Hepatocyte (in vitro differentiated cells): ENCODE results near the gene MAD2L2. TPM values are rescaled to one million over a fixed set of nuclear protein-coding genes. Genes with fewer than 3 reads are reported as not detected.

ENCODE experiments used
- DNase-seq: peaks from one replicate; pipeline ENCODE4 v3.0.0-alpha.2; 2016; ENCODE audit warnings: low spot score
- H2AFZ ChIP-seq: fragments of 200-600 bp; sonication (generic); 2 replicates; pipeline ENCODE4 v1.6.0; 2016; ENCODE audit warnings: antibody characterized with exemption, mild to moderate bottlenecking
- H3K27ac ChIP-seq: fragments of 200-600 bp; sonication (generic); 2 replicates; pipeline ENCODE4 v1.5.1; 2016; ENCODE audit warnings: mild to moderate bottlenecking
- H3K27me3 ChIP-seq: fragments of 200-600 bp; sonication (generic); 2 replicates; pipeline ENCODE4 v1.6.1; 2016
- H3K36me3 ChIP-seq: fragments of 200-600 bp; sonication (generic); replicated peaks from 2 replicates; pipeline ENCODE4 v1.5.1; 2016; ENCODE audit warnings: low read depth; ENCODE audit not compliant: insufficient read depth
- H3K4me1 ChIP-seq: fragments of 200-600 bp; sonication (generic); 2 replicates; pipeline ENCODE4 v1.5.1; 2016; ENCODE audit warnings: mild to moderate bottlenecking, moderate library complexity; ENCODE audit not compliant: insufficient read depth
- H3K4me2 ChIP-seq: fragments of 200-600 bp; sonication (generic); 2 replicates; pipeline ENCODE4 v1.6.0; 2016
- H3K4me3 ChIP-seq: fragments of 200-600 bp; sonication (generic); 2 replicates; pipeline ENCODE4 v1.5.1; 2016; ENCODE audit warnings: mild to moderate bottlenecking
- H3K79me2 ChIP-seq: fragments of 200-600 bp; sonication (generic); 2 replicates; pipeline ENCODE4 v1.6.0; 2017; ENCODE audit warnings: mild to moderate bottlenecking
- H3K9me2 ChIP-seq: fragments of 200-600 bp; sonication (generic); replicated peaks from 2 replicates; pipeline ENCODE4 v1.6.0; 2017; ENCODE audit warnings: mild to moderate bottlenecking; ENCODE audit not compliant: insufficient read depth
- H3K9me3 ChIP-seq: fragments of 200-600 bp; sonication (generic); 2 replicates; pipeline ENCODE4 v1.5.1; 2016; ENCODE audit warnings: low read depth, mild to moderate bottlenecking
- H4K20me1 ChIP-seq: fragments of 200-600 bp; sonication (generic); 2 replicates; pipeline ENCODE4 v1.6.0; 2016; ENCODE audit warnings: mild to moderate bottlenecking; ENCODE audit not compliant: insufficient read depth, poor library complexity, severe bottlenecking
- CTCF ChIP-seq: fragments of 200-600 bp; sonication (generic); IDR thresholded peaks from 2 replicates; pipeline ENCODE4 v1.5.1; 2016; ENCODE audit warnings: antibody characterized with exemption, mild to moderate bottlenecking; ENCODE audit not compliant: poor library complexity
- EZH2 ChIP-seq: fragments of 200-600 bp; sonication (generic); IDR thresholded peaks from 2 replicates; pipeline ENCODE4 v1.6.1; 2016; ENCODE audit warnings: antibody characterized with exemption, mild to moderate bottlenecking, borderline replicate concordance
- EZH2phosphoT487 ChIP-seq: fragments of 200-600 bp; sonication (generic); IDR thresholded peaks from one replicate; pipeline ENCODE4 v1.6.1; 2018; ENCODE audit warnings: antibody characterized with exemption, mild to moderate bottlenecking, low read depth, moderate library complexity; ENCODE audit not compliant: unreplicated experiment, severe bottlenecking
- WGBS: methylation state at CpG from one replicate; pipeline ENCODE4 v1.1.6; 2016; ENCODE audit warnings: low lambda C conversion rate; ENCODE audit errors: missing lambda C conversion rate; 5-methylcytosine and 5-hydroxymethylcytosine counted together
- polyA plus RNA-seq: library from polyadenylated mRNA; unstranded; fragments of >200 nt; fragmentation: Nextera tagmentation; extraction: Ambion mirVana; gene quantifications from 2 replicates; pipeline ENCODE4 v1.2.1, GENCODE V29; 2016
- total RNA-seq: library from RNA; depleted of rRNA; stranded (reverse); fragments of >200 nt; gene quantifications from 2 replicates; pipeline ENCODE4 v1.2.3, GENCODE V29; 2014

MAD2L2 gene
- total and polyA plus RNA-seq, 2 experiments from 2014 or later: 40.6 to 63.2 TPM

GRCh38 chr1:11693917-11694316 is 13.0 kb upstream of the MAD2L2 start:
- WGBS: 40% methylated on average over 5 of the region's 5 CpGs
- Histone ChIP-seq H3K79me2 (no peaks in the 10 kb centered on the region), H3K36me3 (no peaks in the 10 kb centered on the region), H2AFZ (no peak overlapping the region), H3K9me3 (no peaks in the 10 kb centered on the region), H4K20me1 (no peaks in the 10 kb centered on the region), H3K27ac (no peak overlapping the region), H3K4me1 (peaks cover 6% of the 10 kb centered on the region), H3K9me2 (no peaks in the 10 kb centered on the region), H3K4me3 (no peak overlapping the region), H3K4me2 (no peak overlapping the region), H3K27me3 (peaks cover 49% of the 10 kb centered on the region)
- DNase-seq: no peak
- TF ChIP-seq EZH2phosphoT487 (no peak), CTCF (no peak), EZH2 (no peak)

DNA sequence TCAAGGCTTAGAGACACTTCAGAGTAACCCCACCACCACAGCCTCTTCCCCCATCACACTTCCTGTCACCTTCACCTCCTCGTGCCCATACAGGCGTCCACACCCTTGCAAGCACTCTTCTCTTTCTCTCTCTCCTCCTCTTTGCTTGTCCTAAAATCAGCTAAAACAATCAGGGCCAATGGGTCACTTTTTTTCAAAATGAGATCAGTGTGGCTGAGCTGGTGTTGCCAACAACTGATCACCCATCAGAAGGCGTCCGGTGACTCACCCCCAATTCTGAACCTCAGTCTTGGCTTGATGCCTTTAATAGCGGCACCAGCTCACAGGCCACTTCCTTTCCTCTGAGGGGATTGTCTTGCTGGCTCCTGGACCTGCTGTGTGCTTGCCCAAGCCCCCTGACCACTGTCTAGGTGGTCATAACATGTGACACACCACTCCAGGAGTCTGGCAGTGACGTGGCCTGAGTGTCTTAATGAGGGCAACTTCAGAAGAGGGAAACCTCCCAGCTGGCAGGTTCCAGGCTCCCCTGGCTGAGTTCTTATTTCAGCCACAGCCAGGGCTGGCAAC is 12.2 kb upstream of the MAD2L2 start:
- Histone ChIP-seq H3K27ac (no peak overlapping the region), H4K20me1 (no peaks in the 10 kb centered on the region), H3K27me3 (peaks cover 51% of the 10 kb centered on the region), H3K4me1 (peaks cover 6% of the 10 kb centered on the region), H3K4me3 (no peak overlapping the region), H2AFZ (no peak overlapping the region), H3K79me2 (no peaks in the 10 kb centered on the region), H3K4me2 (no peak overlapping the region), H3K9me2 (no peaks in the 10 kb centered on the region), H3K36me3 (no peaks in the 10 kb centered on the region), H3K9me3 (no peaks in the 10 kb centered on the region)
- TF ChIP-seq CTCF (no peak), EZH2phosphoT487 (no peak), EZH2 (no peak)
- 57% methylated on average over 6 of the region's 6 CpGs for WGBS
- no peak for DNase-seq

DNA sequence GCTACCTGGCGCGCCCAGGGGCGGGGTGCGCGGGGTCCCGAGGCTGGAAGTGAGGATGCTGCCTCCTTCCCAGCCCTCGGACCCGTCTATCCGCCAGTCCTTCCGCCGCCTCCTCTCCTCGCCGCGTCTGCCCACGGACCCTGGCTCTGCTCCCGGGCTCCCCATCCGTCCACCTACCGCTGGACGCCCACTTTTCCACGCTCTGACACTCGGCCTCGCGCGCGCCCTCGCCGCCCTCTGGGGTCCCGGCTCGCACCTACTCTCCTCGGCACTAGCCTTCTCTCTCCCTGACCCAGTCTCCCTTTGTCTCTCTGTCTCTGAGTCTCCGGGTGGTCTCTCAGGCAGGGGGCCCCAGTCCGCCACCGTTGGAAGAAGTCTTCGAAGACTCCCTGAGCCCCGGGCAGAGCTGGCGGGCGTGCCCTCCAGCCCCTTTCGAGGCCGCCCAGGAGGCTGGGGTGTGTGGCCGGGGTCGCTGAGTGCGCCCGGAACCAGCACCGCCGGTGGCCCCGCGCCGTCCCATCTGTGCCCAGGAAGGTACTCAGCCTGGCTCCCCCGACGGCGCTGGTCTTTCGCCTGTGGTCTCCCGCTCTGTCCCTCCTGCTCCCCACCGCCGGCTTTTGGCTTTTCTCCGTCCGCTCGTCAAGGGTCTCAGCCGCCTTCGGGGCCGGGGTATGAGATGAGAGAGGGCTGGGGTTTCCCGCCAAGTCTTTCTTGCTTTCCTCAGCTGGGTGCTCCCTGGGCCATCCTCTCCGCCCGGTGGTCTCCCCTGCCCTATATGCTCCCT is 11.2 kb upstream of the MAD2L2 start:
- Histone ChIP-seq H3K4me1 (peaks cover 6% of the 10 kb centered on the region), H4K20me1 (no peaks in the 10 kb centered on the region), H3K9me2 (no peaks in the 10 kb centered on the region), H3K36me3 (no peaks in the 10 kb centered on the region), H3K27me3 (peaks cover 51% of the 10 kb centered on the region), H3K9me3 (no peaks in the 10 kb centered on the region), H3K27ac (no peak overlapping the region), H3K79me2 (no peaks in the 10 kb centered on the region), H2AFZ (no peak overlapping the region), H3K4me2 (peak overlapping the region; percentile 95), H3K4me3 (peak overlapping the region; percentile 42)
- 13% methylated on average over 49 of the region's 64 CpGs for WGBS
- TF ChIP-seq EZH2phosphoT487: no peak
- TF ChIP-seq EZH2: peak; percentile 75
- DNase-seq: no peak

GRCh38 chr1:11691302-11691914 is 10.5 kb upstream of the MAD2L2 start, which contains the start of gene DRAXIN:
DRAXIN (plus strand) TSS chr1:11691710; CDS start chr1:11706259, 14,549 bp downstream.
- Histone ChIP-seq H4K20me1 (no peaks in the 10 kb centered on the region), H3K4me3 (peak within 1 kb of the TSS; percentile 42), H3K4me1 (peaks cover 6% of the 10 kb centered on the region), H3K36me3 (no peaks in the 10 kb centered on the region), H3K4me2 (peak within 1 kb of the TSS; percentile 95), H3K79me2 (no peaks in the 10 kb centered on the region), H3K27ac (no peak within 1 kb of the TSS), H2AFZ (peak within 1 kb of the TSS; percentile 60), H3K9me3 (no peaks in the 10 kb centered on the region), H3K9me2 (no peaks in the 10 kb centered on the region), H3K27me3 (peaks cover 51% of the 10 kb centered on the region)
- no peak for TF ChIP-seq EZH2
- no peak for TF ChIP-seq CTCF
- under 1% methylated on average over 43 of the region's 78 CpGs for WGBS
- peak; percentile 60 for DNase-seq
